HG03280 (cell line): Measurements from ENCODE around the gene TRMT61A.

Experiments
- ATAC-seq: cut with Tn5 transposase; IDR thresholded peaks from one replicate; pipeline ENCODE4 v1.9.1; 2021; ENCODE audit warnings: mild to moderate bottlenecking, moderate library complexity; ENCODE audit not compliant: unreplicated experiment

TRMT61A gene

DNA sequence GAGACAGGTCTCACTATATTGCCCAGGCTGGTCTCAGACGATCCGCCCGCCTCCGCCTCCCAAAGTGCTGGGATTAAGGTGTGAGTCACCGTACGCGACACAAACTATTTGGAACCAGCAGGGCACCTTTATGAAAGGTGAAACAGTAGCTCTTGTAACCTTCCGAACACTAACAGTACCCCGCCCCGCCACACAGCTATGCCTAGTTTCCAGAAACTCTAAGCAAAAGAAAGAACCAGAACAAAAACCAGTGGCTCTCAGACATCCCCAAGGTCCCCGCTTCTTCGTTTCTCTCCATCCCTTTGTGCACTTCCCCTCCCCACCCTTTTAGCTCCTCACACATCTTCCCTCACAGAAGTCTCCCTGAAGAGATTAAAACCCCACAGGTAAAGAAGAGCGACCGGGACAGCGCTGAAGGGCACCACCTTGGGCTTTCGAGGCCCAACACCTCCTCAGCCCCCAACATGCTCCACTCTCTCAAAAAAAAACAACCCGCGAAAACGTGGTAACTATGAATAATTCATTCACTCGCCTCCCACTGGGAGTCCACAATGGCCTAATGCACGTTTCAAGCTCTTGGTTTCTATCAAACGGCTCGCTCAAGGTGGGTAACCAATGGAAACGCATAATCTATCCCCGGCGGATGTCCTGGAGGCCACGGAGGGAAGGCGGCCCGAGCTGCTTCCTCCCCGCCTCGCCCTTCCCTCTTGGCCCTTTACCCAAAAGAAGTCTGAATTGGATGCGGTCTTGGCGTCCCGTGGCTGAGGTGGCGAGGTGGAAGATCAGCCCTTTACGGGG lies 32.6 kb downstream of the TRMT61A start:
- peak; percentile 17 for ATAC-seq

DNA sequence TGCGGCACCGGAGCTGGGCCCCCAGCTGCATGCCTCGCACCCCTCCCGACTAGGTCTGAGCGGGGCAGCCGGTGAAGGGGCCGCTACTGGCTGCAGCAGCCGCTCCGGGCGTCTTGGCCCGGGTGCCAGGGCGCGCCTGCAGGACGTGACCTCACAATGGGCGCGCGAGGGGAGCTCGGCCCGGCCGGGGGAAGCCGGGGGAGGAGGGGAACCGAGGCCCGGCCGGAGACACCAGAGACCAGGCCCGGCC lies 33.1 kb downstream of the TRMT61A start:
- no peak for ATAC-seq

DNA sequence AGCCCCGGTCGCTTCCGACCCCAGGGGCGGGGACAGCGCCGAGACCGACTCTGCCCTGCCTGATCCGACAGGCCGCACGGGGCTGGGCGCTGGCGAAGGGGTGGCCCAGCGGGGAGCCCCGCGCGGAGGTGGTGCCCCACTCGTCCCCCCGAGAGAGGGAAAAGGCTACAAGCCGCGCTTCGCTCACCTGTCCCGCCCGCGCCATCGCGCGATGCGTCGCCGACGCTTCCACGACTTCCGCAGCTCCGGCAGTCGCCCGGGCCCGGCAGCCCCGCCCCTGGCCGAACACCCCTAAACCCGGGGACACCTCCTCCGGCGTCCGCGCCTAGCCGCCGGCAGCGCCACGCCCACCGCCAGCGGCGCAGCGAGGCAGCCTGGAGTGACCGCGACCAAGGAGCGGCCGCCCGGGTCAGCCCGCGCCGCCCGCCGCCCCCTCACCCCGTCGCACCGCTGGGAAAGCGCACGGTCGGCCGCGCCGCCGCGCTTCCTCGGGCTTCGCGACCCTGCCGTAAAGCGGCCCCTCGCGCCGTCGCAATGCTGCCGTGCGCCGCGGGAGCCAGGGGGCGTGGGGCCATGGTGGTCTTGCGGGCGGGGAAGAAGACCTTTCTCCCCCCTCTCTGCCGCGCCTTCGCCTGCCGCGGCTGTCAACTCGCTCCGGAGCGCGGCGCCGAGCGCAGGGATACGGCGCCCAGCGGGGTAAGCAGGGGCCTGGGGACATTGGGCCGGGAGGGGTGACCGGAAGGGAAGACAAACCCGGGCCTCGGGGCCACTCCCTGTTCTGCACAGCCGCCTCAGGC lies 33.6 kb downstream of the TRMT61A start, which contains the start of the genes BAG5 and COA8:
TSS of gene BAG5 (minus strand) at position 229 of the 797 bp plus-strand sequence. CDS start 1,493 bp downstream, outside the sequence.
TSS of gene COA8 (plus strand) at position 532 of the 797 bp plus-strand sequence. CDS start at position 574, 42 bp downstream.
- ATAC-seq = peak; percentile 73

DNA sequence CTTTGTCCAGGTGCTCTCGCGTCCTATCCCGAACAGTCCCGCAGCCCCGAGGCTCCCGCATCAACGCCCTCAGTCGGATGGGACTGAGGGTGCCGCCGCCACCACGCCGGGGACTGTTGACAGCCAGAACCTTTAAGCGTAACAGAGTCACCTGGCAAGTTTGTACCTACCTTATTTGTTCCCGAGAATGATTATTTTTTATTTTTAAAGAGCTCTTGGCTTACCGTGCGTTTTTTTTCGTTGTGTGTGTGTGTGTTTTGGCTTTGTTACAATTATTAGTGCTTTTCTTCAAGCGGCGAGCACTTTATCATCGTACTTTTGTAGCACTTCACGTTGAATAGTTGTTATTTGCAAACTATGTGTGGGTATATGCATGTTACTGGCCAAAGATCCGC lies 34.2 kb downstream of the TRMT61A start:
- ATAC-seq = no peak

DNA sequence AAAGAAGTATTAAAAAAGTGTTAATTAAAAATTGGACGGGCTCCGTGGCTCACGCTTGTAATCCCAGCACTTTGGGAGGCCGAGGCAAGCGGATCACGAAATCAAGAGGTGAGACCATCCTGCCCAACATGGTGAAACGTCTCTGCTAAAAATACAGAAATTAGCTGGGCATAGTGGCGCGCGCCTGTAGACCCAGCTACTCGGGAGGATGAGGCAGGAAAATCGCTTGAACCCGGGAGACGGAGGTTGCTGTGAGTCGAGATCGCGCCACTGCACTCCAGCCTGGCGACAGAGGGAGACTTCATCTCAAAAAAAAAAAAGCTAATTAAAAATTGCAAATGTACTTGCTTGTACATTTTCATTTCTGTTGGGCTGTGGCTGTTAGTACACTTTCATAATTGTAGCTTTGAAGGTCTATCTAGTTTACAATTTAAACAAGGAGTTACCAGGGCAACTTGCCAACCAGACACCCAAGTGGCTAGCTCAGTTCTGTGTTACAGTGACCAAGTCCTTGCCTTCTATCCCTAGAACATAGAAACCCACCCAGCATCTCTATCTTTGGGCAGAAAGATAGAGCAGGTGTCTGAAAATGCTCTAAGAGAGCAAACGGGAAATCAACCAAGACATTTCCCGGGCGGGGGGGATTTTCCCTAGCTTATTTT lies 35.0 kb downstream of the TRMT61A start:
- ATAC-seq = no peak

DNA sequence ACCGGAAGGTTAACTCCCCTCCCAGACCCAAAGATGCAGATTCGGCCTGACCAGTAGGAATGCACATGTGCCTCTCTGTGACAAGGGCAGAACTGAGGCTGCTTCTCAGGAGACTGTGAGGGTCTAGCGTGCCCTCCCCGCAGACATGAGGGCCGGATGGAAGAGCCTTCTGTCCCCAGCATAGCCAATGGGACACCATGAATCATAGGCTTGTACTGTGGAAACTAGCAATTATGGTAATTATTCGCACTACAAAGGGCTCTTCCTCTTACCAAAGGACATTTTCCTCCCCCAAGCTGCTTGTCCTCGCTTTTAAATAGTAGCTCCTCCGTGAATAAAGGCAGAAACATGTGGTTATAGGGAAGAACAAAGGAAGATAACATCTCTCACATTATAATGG lies 40.0 kb downstream of the TRMT61A start:
- ATAC-seq = no peak

DNA sequence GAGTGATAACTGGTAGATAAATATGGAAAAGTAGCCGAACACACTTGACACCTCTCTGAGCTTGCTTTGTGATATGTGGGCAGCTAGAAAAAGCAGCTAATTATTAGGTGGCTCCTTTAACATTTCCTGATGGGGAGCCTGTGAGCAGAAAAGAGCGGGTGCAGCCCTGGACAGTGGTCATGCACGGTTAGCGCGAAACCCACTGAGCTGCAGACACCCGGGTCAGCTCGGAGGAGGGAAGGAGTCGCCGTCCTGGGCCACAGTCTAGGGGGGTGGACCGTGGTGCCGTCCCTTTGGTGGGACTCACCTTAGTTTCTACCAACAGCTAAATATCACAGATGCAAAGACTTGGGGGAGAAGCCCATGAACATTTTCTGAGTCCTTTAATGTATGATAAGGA lies 40.4 kb downstream of the TRMT61A start:
- ATAC-seq = no peak

DNA sequence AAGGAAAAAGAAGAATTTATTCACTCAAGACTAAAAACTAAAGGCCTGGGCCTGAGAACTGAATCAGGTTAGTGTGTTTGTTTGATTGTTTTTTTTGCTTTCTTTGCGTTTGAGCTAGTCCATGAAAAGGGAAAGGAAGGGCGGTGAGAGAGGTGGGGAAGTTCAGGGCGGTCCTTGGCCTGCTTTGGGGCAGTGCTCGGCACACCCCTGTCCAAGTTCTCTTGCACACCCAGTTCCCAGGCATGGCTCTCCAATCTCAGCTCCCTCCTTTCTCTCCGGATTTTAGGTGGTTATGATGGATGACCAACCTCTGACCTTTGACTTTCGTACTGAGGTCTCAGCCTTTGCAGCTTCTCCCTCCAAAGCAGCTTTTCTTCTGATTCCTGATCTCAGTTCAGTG lies 45.1 kb downstream of the TRMT61A start:
- no peak for ATAC-seq

DNA sequence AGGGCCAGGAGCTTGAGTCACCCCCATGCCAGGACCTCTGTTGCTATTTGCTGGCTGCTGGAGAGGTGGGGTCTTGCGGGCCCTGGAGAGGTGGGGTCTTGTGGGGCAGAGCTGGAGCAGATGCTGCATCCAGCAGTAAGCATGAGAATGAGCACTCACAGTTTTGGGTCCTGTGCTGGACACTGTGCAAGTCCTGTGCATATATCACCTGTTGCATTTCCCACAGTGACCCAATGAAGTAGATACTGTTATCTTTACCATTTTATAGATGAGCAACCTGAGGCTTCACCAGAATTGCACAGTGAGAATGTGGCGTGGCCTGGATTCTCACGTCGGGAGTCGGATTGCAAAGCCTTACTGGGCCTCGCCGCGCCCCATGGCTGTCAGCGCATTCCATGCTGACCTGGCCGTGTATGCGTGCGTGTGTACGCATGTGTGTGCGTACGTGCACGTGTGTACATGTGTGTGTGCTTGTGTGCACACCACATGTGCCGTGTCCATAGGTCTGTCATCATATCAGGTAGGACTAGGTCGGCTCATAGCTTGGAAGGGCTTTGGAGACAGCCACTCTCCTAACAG lies 45.8 kb downstream of the TRMT61A start:
- ATAC-seq = no peak

DNA sequence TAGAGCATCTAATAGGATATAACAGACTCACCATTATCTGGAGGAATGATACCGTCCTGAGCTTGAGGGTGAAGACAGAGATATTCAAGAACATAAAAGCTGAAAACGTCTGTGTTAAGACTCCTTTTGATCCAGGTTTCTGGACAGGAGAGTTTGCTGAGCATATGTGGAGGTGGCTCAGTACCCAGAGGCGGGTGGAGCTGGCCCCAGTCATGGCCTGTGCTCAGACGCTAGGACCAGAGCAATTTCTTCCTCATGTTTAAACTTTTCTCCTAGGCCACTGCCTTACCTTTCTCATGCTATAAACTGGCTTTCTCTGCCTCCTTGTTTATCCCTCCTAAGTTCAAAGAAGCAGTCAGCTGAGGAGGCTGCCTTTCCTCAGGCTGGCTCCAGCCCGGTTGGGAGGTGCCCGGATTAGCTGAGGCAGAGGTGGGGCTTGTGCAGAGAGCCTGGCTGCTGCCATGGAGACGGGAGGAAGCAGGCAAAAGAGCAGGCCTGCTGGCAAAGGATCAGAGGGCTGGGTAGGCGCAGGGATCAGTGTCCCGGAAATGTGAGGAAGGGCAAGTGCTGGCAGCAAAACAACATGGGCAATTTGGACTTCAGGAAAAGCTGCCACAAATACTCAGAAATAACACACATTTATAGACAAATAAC lies 47.5 kb downstream of the TRMT61A start:
- ATAC-seq = no peak

DNA sequence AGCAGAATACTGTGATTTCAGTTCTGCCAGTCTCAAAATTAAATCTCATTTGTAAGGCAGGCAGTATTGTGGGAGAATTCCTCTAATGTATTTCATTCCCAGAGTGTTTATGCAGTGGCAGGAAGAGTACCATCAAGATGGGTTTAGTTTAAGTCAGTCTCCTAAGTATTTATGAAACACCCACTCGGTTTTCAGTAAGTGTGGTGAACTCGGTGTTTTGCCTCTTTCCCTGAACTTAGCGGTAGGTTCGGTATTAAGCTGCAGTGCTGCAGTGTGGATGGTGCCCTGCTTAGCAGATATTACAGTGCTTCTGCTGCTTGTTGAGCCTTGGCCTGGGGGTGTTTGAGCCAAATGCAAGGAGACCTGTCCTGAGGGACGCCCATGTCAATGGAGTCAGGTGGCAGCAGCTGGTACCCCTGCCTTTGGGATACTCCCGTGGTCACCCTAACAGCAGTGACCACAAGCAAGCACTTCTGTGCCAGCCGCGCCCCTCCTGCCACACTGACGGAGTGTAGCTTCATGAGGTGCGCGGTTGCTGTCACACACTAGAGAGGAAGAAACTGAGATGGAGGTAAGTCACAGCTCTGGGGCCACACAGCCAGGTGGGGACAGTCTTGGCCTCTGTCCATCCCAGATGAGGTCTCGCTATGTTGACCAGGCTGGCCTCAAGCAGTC lies 49.5 kb downstream of the TRMT61A start:
- no peak for ATAC-seq

DNA sequence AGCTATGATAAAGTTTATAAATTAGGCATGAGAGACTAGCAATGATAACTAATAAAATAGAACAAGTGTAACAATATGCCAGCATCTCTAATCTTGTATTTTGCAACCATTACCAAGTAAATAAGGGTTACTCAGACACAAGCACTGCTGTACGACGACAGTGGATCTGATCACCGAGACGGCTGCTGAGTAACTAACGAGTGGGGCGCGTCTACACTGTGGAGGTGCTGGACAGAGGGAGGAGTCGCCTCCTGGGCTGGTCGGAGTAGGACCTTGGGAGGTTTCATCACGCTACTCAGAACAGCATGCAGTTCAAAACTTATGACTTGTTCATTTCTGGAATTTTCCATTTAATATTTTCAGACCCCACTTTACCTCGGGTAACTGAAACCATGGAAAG lies 52.2 kb downstream of the TRMT61A start:
- no peak for ATAC-seq

DNA sequence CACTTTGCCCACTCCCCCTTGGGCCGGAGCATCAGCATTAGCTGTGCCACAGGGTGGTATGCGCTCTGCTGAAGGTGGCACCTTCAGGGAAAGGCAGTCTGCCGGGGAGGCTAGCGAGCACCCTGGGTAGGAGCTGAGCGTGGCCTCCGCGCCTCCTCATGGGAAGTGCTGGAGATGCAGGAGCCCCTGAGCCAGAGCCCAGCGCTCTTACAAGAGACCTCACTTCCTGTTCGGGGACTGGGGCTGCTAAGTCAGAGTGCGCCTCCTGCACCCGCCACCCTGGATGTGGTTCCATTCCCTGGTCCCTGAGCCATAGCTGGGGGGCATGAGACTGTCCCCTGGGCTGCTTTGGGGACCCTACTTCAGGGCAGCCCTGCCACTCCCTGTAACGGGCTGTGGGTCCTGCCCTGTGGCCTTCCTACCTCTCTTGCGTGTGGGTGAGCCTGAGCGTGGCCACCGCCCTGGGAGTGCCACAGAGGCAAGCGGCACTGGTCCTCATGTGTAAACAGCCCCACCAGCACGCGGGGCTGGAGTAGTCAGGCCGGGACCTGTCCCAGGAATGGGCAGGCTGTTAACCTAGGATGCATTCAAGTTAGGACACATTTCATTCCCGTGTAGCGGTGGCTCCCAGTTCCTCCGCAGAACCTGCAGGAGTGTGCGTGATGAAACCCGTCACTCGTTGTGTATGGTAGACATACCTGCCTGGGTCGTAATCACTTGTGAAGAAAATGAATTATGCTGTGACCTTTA lies 53.1 kb downstream of the TRMT61A start:
- no peak for ATAC-seq

DNA sequence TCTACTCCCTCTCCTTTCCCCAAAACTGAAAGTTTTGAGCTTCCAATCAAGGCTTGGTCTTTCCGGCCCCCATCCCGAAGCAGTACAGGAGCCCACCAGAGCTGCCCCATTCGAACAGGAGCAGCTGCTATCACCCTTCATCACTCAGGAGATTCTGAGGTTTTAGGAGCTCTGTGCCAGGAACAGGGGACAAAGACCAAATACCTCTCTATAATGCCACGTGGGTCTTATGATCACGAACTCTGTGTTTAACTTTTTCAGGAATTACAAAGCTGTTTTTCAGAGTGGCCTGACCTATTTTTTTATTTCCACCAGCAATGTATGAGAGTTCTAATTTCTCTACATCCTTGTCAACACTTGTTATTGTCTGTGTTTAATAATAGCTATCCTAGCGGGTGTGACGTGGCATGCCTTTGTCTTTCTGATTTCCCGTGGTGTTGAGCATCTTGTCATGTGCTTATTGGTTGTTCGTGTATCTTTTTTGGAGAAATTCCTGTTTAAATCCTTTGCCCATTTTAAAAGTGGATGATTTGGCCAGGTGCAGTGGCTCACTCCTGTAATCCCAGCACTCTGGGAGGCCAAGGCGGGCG lies 55.4 kb downstream of the TRMT61A start:
- ATAC-seq = no peak
